ENCODE measurements around the gene STAT3. TPM values are rescaled to one million over a fixed set of nuclear protein-coding genes. Genes with fewer than 3 reads are reported as not detected.
A peak's percentile ranks its signal among the peaks of the same experiment; 100 is the strongest.

Gene STAT3
- total RNA-seq, 2 experiments from 2014 or later: 276 to 286 TPM

DNA sequence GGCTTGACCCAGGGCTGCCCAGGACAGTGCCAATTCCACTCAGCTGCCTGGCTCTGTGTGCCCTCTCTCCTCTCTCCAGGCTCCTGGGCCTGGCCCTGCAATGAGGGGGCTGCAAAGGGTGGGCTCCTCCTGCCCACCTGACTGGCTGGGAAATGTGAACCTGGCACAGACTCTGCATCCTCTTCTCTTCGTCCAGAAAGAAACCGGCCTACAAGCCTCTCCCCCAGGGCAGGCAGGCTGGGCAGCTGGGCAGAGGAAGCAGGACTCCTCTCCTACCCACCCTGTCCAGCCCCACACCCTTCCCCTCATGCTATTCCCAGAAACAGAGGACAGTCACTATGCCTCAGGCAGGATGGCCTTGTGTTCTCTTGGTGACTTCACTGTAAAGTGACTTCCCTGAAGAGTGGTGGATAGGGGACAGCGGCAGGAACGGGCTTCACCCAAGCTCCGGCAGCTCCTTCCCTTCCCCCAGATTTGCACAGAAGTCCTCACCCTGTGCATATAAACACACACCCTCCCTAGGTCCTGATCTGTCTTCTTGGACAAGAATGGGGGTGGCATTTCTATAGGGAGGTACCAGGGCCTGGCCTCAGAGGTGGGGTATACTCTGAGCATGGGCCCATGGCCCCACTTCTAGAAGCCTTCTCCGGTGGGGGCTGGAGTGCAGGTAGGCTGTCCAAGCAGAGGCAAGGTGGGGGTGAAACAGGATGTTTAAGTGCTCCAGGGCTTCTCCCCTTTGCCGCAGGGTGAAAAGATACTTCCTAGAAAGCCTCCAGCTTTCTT, 104.8 kb downstream of the STAT3 start:
- intact Hi-C loops (cut with micrococcal nuclease): no loop called here
- Mint-ChIP-seq H3K9me3 (no peaks in the 10 kb centered on the region), H3K27ac (peak overlapping the region; percentile 69), H3K4me1 (ENCODE audit: low read depth) (peaks cover 43% of the 10 kb centered on the region), H3K27me3 (no peaks in the 10 kb centered on the region), H3K4me3 (no peak overlapping the region), H3K36me3 (ENCODE audit: low read depth) (peaks cover 15% of the 10 kb centered on the region)
- POLR2A ChIA-PET: interaction anchor here (1.1 to 1.6 kb wide), 2 partner anchors 28 to 35 kb away, joined by 3 to 4 read pairs; no protein-coding TSS in a partner anchor
- CTCF ChIA-PET: interaction anchor here (3.2 kb wide), 1 partner anchor 61 kb away, joined by 12 read pairs; no protein-coding TSS in a partner anchor
- TF ChIP-seq CTCF (IDR thresholded peaks at IDR 0.05): no peak
- ATAC-seq (no peak), DNase-seq (no peak)

DNA sequence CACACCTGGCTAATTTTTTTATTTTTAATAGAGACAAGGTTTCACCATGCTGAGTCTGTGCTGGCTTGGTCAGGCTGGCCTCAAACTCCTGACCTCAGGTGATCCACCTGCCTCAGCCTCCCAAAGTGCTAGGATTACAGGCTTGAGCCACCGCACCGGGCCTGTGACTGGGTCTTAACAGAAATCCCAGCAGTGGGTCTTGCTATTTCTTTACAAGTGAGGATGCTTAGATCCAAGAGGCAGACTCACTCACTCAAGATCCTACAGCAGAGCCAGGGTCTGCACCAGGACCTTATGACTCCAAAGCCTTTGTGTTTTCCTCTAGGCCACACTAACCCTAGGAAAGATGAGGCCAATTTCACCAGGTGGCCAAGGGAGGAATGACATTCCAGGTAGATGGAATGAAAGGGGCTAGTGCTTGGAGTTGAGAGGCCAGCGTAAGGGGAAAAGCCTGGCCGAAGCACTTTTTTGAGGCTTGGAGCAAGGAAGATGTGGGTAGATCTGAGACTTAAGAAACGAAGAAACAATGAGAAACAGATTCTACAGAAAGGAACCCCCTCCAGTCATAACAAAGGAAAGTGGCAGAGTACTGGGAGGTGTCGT, 105.7 kb downstream of the STAT3 start:
- DNase-seq: no peak
- Mint-ChIP-seq H3K4me3 (peak overlapping the region; percentile 10), H3K27me3 (no peaks in the 10 kb centered on the region), H3K36me3 (ENCODE audit: low read depth) (peaks cover 15% of the 10 kb centered on the region), H3K9me3 (no peaks in the 10 kb centered on the region), H3K27ac (peak overlapping the region; percentile 66), H3K4me1 (ENCODE audit: low read depth) (peaks cover 46% of the 10 kb centered on the region)
- POLR2A ChIA-PET: interaction anchor here (1.1 to 1.4 kb wide), 4 partner anchors 10 to 50 kb away, joined by 3 to 6 read pairs (median 4); no protein-coding TSS in a partner anchor
- CTCF ChIA-PET: interaction anchor here (3.2 kb wide), 1 partner anchor 60 kb away, joined by 12 read pairs; no protein-coding TSS in a partner anchor
- no peak for TF ChIP-seq CTCF (IDR thresholded peaks at IDR 0.05)
- no peak for ATAC-seq
- intact Hi-C loops (cut with micrococcal nuclease): no loop called here

DNA sequence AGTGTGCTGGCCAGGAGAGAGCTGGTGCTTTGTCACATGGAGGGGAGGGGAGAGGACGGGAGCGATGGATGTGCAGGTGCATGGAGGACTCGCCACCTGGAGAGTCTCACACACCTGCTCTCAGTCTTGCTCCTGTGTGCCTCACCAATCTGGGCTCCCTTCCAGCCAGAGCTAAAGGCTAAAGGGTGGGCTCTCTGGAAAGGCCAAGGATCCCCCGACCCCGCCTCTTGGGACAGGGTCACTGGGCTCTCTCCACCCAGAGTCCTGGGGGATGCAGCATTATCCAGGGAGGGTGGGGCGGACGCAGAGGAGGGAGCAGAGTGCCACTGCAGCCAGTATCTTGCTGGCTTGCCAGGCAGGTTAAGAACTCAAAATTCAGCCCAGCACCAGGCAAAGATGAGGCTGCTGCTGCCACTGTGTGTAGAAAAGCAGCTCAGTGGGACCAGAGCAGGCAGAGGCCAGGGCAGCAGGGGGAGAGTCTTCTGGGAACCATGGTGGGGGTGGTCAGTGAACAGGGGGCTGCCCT, 106.6 kb downstream of the STAT3 start:
- CTCF ChIA-PET: interaction anchor here (1.4 to 3.2 kb wide), 2 partner anchors 59 to 80 kb away, joined by 3 to 12 read pairs; no protein-coding TSS in a partner anchor
- ATAC-seq: no peak
- no peak for TF ChIP-seq CTCF (IDR thresholded peaks at IDR 0.05)
- intact Hi-C loops (cut with micrococcal nuclease): no loop called here
- Mint-ChIP-seq H3K9me3 (no peaks in the 10 kb centered on the region), H3K27me3 (no peaks in the 10 kb centered on the region), H3K4me1 (ENCODE audit: low read depth) (peaks cover 49% of the 10 kb centered on the region), H3K36me3 (ENCODE audit: low read depth) (peaks cover 15% of the 10 kb centered on the region), H3K27ac (peak overlapping the region; percentile 34), H3K4me3 (no peak overlapping the region)
- POLR2A ChIA-PET: interaction anchor here (1.1 to 1.4 kb wide), 3 partner anchors 9 to 51 kb away, joined by 4 to 6 read pairs (median 4); no protein-coding TSS in a partner anchor
- no peak for DNase-seq

- H3K4me3 Mint-ChIP-seq: no peak overlapping the region
- H3K36me3 Mint-ChIP-seq (ENCODE audit: low read depth): peaks cover 19% of the 10 kb centered on the region
- ATAC-seq (no peak), DNase-seq (no peak)
- ChIA-PET POLR2A (interaction anchor here (0.8 to 1.6 kb wide), 7 partner anchors 9 to 33 kb away, joined by 3 to 11 read pairs (median 3); partner anchors contain the start of gene STAT5A), CTCF (interaction anchor here (1.0 to 4.1 kb wide), 4 partner anchors 10 to 57 kb away, joined by 3 to 24 read pairs (median 4); no protein-coding TSS in a partner anchor)
- no peaks in the 10 kb centered on the region for H3K9me3 Mint-ChIP-seq
- peaks cover 38% of the 10 kb centered on the region for H3K4me1 Mint-ChIP-seq (ENCODE audit: low read depth)
- TF ChIP-seq CTCF (IDR thresholded peaks at IDR 0.05): no peak
- no peaks in the 10 kb centered on the region for H3K27me3 Mint-ChIP-seq
- H3K27ac Mint-ChIP-seq: peak overlapping the region; percentile 34
- intact Hi-C loops (cut with micrococcal nuclease): loop anchor here (5.0 kb wide), 1 partner anchor 58 kb away; no protein-coding TSS in a partner anchor
Measured at GRCh38 chr17:42279776-42280630, 108.2 kb downstream of the STAT3 start.

Data from activated CD8-positive, alpha-beta T cell treated with anti-CD3 and anti-CD28 coated beads for 36 hours (primary cell).